ENCODE results near the gene IL19.

GRCh38 chr1:206722751-206723461, 47.7 kb upstream of the IL19 start:
- TF ChIP-seq CTCF (IDR thresholded peaks at IDR 0.05; ENCODE audit: low read depth, low read length, missing input control) (no peak), TAF1 (conservative IDR thresholded peaks at IDR 0.05) (no peak), RAD21 (IDR thresholded peaks at IDR 0.05) (no peak), YY1 (IDR thresholded peaks at IDR 0.05) (no peak), RXRA (IDR thresholded peaks at IDR 0.05) (no peak), FOXA1 (IDR thresholded peaks at IDR 0.05) (no peak), REST (IDR thresholded peaks at IDR 0.05) (no peak), SP1 (IDR thresholded peaks at IDR 0.05) (no peak), MAX (IDR thresholded peaks at IDR 0.05) (no peak), EGR1 (IDR thresholded peaks at IDR 0.05; ENCODE audit: low read depth in 2 of 2) (no peak), GABPA (IDR thresholded peaks at IDR 0.05 in 1 of 2, conservative IDR thresholded peaks at IDR 0.05 in 1 of 2) (no peak)

Measured in liver (tissue), 3 donors.